ENCODE data around the gene BEND5. TPM values are rescaled to one million over a fixed set of nuclear protein-coding genes. Genes with fewer than 3 reads are reported as not detected.

BEND5 gene
- total and polyA plus RNA-seq, 2 of the 13 experiments (the other 11 are each of a cell fraction or from before 2014, with no cell fraction given): 0.11 TPM; not detected in 1

DNA sequence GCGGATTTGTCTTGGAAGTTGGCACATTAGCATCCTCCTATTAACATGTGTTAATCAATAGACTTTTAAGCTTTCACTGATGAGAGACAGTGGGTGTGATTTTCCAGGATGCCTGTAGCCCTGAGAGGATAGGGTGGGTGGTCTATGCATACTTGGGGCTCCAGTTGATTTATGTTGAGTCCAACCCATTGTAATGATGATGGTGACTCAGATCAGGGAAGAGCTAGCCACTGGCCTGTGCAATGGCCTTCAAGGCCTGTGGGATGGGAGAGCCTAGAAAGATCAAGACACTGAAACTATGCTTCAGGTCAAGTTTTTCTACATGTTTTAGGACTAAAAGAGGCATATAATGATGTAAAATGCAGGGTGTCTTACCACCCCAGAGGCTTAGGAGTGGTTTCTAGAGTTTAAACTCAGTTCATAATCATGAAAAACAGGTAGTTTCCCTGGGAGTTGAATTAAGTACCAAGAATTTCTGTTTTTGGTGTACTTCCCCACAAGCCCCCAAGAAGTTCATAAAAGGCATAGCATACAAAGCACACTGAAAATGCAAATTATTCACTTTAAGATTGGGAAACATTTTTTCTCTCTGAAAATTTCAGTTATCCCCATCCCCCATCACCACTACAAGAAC, 19.9 kb downstream of the BEND5 start (continued):
- TF ChIP-seq MBNL3 (CRISPR knock-in tag; conservative IDR thresholded peaks at IDR 0.05) (no peak), ZNF350 (CRISPR knock-in tag; IDR thresholded peaks at IDR 0.05; ENCODE audit: borderline replicate concordance, low read depth) (no peak), ZNF883 (CRISPR knock-in tag; IDR thresholded peaks at IDR 0.05; ENCODE audit: not compliant biosample characterization) (no peak), SP2 (CRISPR knock-in tag; IDR thresholded peaks at IDR 0.05) (no peak), KDM1A (CRISPR knock-in tag; IDR thresholded peaks at IDR 0.05) (no peak)
- TF ChIP-seq, protein P1, sequence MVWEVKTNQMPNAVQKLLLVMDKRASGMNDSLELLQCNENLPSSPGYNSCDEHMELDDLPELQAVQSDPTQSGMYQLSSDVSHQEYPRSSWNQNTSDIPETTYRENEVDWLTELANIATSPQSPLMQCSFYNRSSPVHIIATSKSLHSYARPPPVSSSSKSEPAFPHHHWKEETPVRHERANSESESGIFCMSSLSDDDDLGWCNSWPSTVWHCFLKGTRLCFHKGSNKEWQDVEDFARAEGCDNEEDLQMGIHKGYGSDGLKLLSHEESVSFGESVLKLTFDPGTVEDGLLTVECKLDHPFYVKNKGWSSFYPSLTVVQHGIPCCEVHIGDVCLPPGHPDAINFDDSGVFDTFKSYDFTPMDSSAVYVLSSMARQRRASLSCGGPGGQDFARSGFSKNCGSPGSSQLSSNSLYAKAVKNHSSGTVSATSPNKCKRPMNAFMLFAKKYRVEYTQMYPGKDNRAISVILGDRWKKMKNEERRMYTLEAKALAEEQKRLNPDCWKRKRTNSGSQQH (CRISPR knock-in tag; IDR thresholded peaks at IDR 0.05; ENCODE audit: low read depth): no peak

GRCh38 chr1:48753293-48753692, 23.4 kb downstream of the BEND5 start:
- H2AFZ ChIP-seq (ENCODE audit: low read length): no peak overlapping the region
- in situ Hi-C loops (cut with HindIII; ENCODE audit: extremely low pct_ligation_motif_present, low pct_unique_long_range_greater_than_20kb): no loop called here
- ChIA-PET POLR2A (no interaction called here), CTCF (ENCODE audit: low intra/inter-chr PET ratio, low total read pairs) (no interaction called here)
- no peaks in the 10 kb centered on the region for H3K79me2 ChIP-seq (ENCODE audit: insufficient read depth, low read length)
- no peaks in the 10 kb centered on the region for H3K9me3 ChIP-seq (ENCODE audit: low read length)
- peak; percentile 40 for FAIRE-seq
- no peaks in the 10 kb centered on the region for H4K20me1 ChIP-seq (ENCODE audit: insufficient read depth, low read length)
- intact Hi-C loops (cut with micrococcal nuclease; ENCODE audit: unreplicated experiment): loop anchor here (2.0 kb wide), 1 partner anchor 64 kb away; no protein-coding TSS in a partner anchor
- peaks cover 22% of the 10 kb centered on the region for H3K4me1 ChIP-seq (ENCODE audit: insufficient read depth, low read length)
- ATAC-seq: peak; percentile 85
- BruUV-seq (replicated peaks): no TSS peak
- H3K9ac ChIP-seq (ENCODE audit: insufficient read depth, low read depth, low read length): no peak overlapping the region
- DNase-seq (ENCODE audit: low spot score): peak; percentile 43
- H3K4me2 ChIP-seq (ENCODE audit: low read depth, low read length): no peak overlapping the region
- H3K36me3 ChIP-seq (replicated peaks in 1 of 2; ENCODE audit: control insufficient read depth in 1 of 2, insufficient read depth in 2 of 2, low read length in 2 of 2): no peaks in the 10 kb centered on the region
- no peak overlapping the region for H3K4me3 ChIP-seq (replicated peaks in 1 of 3; ENCODE audit: insufficient read depth in 1 of 3, low read depth in 2 of 3, low read length in 3 of 3)
- H3K27ac ChIP-seq (ENCODE audit: extremely low read length, insufficient read depth, low read length): no peak overlapping the region
- H3K27me3 ChIP-seq (ENCODE audit: control insufficient read depth in 1 of 2, insufficient read depth in 2 of 2, low read length in 2 of 2): no peaks in the 10 kb centered on the region
- WGBS (ENCODE audit: low lambda C conversion rate): 0% methylated on average over 1 of the region's 1 CpG
- TF ChIP-seq ZNF879 (CRISPR knock-in tag; IDR thresholded peaks at IDR 0.05) (no peak), TCF7 (IDR thresholded peaks at IDR 0.05; ENCODE audit: low read depth) (0 out of 2 replicates have a peak, but pooled peaks have one; percentile 15), HNF4A (CRISPR knock-in tag; IDR thresholded peaks at IDR 0.05) (peak; percentile 25; the same call in 1 of the 2 replicates), ZEB1 (IDR thresholded peaks at IDR 0.05; ENCODE audit: insufficient replicate concordance, low read depth) (no peak), MIER2 (CRISPR knock-in tag; IDR thresholded peaks at IDR 0.05) (peak; percentile 73; the same call in 1 of the 2 replicates), ZNF335 (CRISPR knock-in tag; IDR thresholded peaks at IDR 0.05) (no peak)
- TF ChIP-seq, protein P2, sequence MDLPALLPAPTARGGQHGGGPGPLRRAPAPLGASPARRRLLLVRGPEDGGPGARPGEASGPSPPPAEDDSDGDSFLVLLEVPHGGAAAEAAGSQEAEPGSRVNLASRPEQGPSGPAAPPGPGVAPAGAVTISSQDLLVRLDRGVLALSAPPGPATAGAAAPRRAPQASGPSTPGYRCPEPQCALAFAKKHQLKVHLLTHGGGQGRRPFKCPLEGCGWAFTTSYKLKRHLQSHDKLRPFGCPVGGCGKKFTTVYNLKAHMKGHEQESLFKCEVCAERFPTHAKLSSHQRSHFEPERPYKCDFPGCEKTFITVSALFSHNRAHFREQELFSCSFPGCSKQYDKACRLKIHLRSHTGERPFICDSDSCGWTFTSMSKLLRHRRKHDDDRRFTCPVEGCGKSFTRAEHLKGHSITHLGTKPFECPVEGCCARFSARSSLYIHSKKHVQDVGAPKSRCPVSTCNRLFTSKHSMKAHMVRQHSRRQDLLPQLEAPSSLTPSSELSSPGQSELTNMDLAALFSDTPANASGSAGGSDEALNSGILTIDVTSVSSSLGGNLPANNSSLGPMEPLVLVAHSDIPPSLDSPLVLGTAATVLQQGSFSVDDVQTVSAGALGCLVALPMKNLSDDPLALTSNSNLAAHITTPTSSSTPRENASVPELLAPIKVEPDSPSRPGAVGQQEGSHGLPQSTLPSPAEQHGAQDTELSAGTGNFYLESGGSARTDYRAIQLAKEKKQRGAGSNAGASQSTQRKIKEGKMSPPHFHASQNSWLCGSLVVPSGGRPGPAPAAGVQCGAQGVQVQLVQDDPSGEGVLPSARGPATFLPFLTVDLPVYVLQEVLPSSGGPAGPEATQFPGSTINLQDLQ (CRISPR knock-in tag; IDR thresholded peaks at IDR 0.05): no peak
- TF ChIP-seq, protein P3, sequence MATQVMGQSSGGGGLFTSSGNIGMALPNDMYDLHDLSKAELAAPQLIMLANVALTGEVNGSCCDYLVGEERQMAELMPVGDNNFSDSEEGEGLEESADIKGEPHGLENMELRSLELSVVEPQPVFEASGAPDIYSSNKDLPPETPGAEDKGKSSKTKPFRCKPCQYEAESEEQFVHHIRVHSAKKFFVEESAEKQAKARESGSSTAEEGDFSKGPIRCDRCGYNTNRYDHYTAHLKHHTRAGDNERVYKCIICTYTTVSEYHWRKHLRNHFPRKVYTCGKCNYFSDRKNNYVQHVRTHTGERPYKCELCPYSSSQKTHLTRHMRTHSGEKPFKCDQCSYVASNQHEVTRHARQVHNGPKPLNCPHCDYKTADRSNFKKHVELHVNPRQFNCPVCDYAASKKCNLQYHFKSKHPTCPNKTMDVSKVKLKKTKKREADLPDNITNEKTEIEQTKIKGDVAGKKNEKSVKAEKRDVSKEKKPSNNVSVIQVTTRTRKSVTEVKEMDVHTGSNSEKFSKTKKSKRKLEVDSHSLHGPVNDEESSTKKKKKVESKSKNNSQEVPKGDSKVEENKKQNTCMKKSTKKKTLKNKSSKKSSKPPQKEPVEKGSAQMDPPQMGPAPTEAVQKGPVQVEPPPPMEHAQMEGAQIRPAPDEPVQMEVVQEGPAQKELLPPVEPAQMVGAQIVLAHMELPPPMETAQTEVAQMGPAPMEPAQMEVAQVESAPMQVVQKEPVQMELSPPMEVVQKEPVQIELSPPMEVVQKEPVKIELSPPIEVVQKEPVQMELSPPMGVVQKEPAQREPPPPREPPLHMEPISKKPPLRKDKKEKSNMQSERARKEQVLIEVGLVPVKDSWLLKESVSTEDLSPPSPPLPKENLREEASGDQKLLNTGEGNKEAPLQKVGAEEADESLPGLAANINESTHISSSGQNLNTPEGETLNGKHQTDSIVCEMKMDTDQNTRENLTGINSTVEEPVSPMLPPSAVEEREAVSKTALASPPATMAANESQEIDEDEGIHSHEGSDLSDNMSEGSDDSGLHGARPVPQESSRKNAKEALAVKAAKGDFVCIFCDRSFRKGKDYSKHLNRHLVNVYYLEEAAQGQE (IDR thresholded peaks at IDR 0.05; ENCODE audit: borderline replicate concordance in 1 of 2, low read depth in 1 of 2, low read length in 2 of 2): peak in 1 of 2 experiments; percentile 87; a peak in 3 of 4 replicates
- TF ChIP-seq, protein P4, sequence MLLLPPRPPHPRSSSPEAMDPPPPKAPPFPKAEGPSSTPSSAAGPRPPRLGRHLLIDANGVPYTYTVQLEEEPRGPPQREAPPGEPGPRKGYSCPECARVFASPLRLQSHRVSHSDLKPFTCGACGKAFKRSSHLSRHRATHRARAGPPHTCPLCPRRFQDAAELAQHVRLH (CRISPR knock-in tag; IDR thresholded peaks at IDR 0.05; ENCODE audit: borderline replicate concordance, low read depth): no peak

Measured in HepG2 (cell line).